Prostate gland (tissue), 2 donors: ENCODE measurements around the gene LRRN2.

Experiments used
- POLR2A ChIP-seq: fragments of 450-650 bp; IDR thresholded peaks from one replicate; pipeline ENCODE4 v1.6.1; 2016; ENCODE audit warnings: antibody characterized with exemption, mild to moderate bottlenecking
- POLR2AphosphoS5 ChIP-seq: sonication (generic); formaldehyde crosslinking; IDR thresholded peaks from one replicate; pipeline ENCODE4 v1.6.1; 2017; ENCODE audit warnings: antibody characterized with exemption
- TF ChIP-seq, protein P1 (sequence below), 4 experiments: fragments of 200-600 bp in 2 of 4; fragments of 450-650 bp in 2 of 4; sonication (generic) in 2 of 4; IDR thresholded peaks; 1 replicate in 3 of 4; 2 replicates in 1 of 4; pipeline ENCODE4 v1.5.1; 2016 to 2019; ENCODE audit warnings: antibody characterized with exemption in 4 of 4, mild to moderate bottlenecking in 2 of 4, moderate library complexity in 2 of 4

GRCh38 chr1:204612326-204612725 lies 73.2 kb downstream of the LRRN2 start:
- TF ChIP-seq POLR2A (no peak), POLR2AphosphoS5 (no peak)
- TF ChIP-seq, protein P1, sequence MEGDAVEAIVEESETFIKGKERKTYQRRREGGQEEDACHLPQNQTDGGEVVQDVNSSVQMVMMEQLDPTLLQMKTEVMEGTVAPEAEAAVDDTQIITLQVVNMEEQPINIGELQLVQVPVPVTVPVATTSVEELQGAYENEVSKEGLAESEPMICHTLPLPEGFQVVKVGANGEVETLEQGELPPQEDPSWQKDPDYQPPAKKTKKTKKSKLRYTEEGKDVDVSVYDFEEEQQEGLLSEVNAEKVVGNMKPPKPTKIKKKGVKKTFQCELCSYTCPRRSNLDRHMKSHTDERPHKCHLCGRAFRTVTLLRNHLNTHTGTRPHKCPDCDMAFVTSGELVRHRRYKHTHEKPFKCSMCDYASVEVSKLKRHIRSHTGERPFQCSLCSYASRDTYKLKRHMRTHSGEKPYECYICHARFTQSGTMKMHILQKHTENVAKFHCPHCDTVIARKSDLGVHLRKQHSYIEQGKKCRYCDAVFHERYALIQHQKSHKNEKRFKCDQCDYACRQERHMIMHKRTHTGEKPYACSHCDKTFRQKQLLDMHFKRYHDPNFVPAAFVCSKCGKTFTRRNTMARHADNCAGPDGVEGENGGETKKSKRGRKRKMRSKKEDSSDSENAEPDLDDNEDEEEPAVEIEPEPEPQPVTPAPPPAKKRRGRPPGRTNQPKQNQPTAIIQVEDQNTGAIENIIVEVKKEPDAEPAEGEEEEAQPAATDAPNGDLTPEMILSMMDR (IDR thresholded peaks at IDR 0.05): no peak
